Measurements from ENCODE around the gene CPB1.
A peak's percentile ranks its signal among the peaks of the same experiment; 100 is the strongest.

CPB1 gene

DNA sequence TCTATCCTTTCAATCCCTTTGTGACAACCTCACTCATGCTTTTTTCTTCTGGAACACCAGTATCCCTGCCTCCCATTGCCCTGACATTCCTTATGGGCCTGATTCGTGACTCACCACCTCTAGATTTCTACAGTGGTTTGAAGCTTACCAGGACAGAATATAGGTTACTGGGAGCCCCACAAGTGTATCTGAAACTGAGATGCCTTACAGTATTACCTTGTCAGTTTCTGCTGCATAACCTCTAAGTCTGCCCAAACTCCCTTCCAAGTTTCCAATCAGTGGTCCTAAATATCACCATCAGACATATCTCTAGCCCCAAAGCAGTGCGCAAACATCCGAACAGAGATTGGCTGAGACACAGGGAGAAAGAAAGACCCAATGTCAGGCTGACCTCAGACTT lies 5.6 kb downstream of the CPB1 start:
- DNase-seq (ENCODE audit: low read depth): peak; percentile 20

DNA sequence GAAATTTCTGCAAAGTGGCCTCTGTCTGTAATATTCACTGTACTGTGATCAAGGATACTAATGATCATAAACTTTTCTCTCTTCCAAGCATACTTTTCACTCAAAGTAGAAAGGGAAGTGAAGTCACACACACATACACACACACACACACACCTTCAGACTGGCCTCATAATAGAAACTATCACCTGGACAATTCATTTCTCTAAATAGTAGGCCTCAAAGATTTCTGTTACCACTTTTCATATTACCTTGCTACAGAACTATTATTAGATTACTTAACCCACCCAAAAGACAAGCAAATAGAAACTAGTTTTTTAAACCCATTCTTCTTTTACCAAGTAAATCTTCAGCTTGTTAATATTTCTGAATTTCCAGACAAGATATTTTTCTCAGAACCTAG lies 12.2 kb downstream of the CPB1 start:
- DNase-seq (ENCODE audit: low read depth): no peak

DNA sequence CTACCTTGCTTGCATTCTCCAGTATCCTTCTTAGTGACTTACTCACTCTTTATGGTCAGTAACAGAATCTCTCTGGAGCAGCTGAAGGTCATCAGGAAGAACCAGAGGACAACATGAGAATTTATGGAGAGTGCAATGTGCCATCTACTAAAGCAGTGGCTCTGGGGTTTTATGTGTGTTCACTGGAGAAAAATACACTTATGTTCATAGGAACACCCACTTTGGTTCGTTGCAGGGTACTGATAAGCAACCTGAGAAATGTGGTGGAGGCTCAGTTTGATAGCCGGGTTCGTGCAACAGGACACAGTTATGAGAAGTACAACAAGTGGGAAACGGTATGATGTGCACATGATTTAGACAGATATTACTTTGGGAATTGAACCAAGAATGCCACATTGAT lies 12.8 kb downstream of the CPB1 start:
- DNase-seq (ENCODE audit: low read depth): no peak

- DNase-seq (ENCODE audit: low read depth): no peak
Measured at GRCh38 chr3:148845756-148846395, 18.3 kb downstream of the CPB1 start.

- peak; percentile 13 for DNase-seq (ENCODE audit: low read depth)
Measured at GRCh38 chr3:148847351-148847750, 19.7 kb downstream of the CPB1 start.

DNA sequence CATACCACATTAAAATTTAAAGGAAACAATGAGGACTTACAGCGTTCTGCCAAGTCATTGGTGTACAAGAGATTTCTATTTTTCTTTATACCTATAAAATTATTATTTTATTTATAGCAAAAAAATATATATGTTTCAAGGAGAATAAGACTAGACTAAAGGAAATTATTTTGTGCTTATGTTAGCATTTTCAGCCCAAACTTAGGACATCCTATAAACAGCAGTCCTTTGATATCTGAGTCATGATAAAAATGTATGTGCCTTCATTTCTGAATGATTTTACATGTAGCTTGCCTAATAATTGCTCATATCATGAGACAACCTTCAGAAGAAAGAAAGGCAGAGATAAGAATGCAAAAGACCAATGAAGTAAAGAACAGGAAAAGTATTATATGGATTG lies 20.8 kb downstream of the CPB1 start:
- no peak for DNase-seq (ENCODE audit: low read depth)

GRCh38 chr3:148852271-148852992 lies 24.8 kb downstream of the CPB1 start:
- no peak for DNase-seq (ENCODE audit: low read depth)

GRCh38 chr3:148853076-148853475 lies 25.5 kb downstream of the CPB1 start:
- no peak for DNase-seq (ENCODE audit: low read depth)

DNA sequence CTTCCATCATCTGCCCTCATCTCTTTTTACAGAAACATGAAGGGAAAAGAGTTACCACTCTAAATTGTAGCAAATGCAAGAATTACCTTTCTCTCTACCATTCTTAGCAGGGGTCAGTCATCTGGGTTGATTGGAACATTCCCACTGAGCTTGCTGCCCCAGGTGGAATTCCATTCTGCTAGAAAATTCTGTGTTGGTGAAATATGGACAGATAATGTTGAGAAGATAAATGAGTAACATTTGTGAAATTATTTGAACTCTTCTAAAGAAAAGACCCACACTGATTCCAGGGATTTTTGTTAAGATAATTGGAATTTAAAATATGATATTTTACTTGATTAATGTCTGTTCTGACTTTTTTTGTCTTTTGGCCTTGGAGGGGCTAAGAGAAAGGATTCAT lies 26.4 kb downstream of the CPB1 start:
- DNase-seq (ENCODE audit: low read depth): no peak

DNA sequence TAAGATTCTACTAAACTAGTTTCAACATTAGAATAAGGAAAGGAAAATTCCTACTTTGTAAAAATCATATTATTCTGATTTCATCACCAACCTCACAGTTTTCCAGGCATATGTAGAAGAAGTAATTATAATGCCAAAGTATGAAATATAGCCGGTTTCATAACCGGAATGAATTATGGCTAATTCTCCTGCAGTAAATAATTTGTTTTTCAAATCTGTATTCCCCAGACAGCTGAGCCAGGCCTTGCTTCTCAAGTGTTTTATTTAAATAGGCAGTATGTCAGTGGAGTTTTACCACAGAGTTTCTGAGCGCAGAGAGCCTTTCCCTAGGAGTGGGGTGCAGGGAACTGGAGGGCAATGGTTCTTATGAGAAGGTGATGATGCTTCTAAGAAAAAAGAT lies 28.8 kb downstream of the CPB1 start:
- no peak for DNase-seq (ENCODE audit: low read depth)

DNA sequence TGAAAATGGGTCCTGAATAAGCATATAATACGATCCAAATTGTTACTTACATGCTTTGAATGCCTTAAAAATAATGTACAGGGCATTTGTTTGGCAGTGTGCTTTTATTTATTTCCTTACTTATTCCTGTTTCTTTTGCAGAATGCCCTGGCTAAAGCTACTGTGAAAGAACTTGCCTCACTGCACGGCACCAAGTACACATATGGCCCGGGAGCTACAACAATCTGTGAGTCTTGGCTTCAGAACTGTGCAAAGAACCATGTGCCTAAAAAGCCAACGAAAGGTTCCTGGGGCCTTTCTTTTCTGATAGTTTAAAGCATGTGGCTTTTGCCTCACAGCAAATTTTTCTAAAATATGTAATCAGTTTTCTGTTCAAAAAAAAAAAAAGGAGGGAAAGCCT lies 29.7 kb downstream of the CPB1 start:
- no peak for DNase-seq (ENCODE audit: low read depth)

DNA sequence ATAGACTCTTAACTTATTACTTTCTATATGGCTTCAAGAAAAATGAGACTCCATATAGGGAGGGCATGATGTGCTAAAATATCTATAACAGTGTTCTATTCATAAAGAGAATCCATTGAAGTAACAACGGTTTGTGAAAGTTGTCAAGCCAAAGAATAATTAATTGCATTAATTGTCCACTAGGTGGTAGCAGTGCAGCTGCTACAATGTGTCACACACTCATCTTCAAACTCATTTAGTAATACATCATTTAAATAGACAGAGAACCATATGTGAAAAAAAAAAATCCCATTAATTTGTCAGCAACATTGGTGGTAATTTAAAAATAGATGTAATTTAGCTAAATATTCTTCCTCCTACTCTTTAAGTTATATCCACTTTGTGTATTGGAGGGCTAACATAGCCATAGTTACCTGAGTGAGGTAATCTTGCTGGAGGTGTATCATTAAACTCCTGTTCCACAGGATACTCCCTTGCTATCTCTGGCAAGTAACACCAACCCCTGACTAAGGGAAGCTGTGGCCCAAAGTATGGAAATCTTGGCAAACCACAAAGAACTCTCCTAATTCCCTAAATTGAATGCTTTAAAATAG lies 33.8 kb downstream of the CPB1 start:
- DNase-seq (ENCODE audit: low read depth): peak; percentile 70

- no peak for DNase-seq (ENCODE audit: low read depth)
Measured at GRCh38 chr3:148863297-148863696, 35.7 kb downstream of the CPB1 start.

DNA sequence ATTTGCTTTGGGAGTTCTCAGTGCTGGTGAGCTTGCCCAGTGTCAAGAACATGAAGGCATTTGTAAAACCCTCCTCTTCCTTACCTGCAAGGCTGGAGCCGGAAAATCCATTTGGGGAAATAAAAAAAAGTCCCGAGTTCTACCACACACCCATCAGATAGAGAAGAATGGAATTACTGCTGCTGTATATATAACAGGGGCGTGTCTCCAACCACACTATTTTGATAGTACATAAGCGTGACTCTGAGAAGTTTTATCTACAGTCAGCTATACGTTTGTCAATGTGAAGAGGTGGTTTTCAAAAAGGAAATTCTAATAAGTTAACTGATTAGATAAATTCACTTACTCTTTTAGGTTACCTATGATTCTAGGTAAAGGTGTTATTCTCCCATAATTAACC lies 36.2 kb downstream of the CPB1 start:
- no peak for DNase-seq (ENCODE audit: low read depth)

DNA sequence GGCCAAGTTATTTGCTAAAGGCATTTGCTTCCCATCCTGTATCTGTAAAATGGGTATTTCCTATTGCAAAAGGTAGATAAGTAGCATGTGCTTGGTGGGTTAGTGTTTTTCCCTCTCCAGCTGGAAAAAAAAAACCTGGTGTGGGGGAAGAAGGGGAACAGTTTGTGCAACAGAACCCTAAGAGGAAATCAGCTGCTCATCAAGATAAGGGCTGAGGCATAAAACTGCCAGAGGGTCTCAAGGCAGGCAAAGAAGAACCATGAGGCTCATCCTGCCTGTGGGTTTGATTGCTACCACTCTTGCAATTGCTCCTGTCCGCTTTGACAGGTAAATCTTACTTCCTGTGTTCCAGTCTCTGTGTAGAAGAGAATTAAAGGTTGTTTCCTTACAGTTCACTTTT lies 37.4 kb downstream of the CPB1 start, which contains the start of gene CPA3:
TSS of gene CPA3 (plus strand) at position 248 of the 400 bp plus-strand sequence. CDS start at position 260, 12 bp downstream.
- DNase-seq (ENCODE audit: low read depth): no peak

- DNase-seq (ENCODE audit: low read depth): peak; percentile 93
Measured at GRCh38 chr3:148866261-148866660, 38.6 kb downstream of the CPB1 start.

DNA sequence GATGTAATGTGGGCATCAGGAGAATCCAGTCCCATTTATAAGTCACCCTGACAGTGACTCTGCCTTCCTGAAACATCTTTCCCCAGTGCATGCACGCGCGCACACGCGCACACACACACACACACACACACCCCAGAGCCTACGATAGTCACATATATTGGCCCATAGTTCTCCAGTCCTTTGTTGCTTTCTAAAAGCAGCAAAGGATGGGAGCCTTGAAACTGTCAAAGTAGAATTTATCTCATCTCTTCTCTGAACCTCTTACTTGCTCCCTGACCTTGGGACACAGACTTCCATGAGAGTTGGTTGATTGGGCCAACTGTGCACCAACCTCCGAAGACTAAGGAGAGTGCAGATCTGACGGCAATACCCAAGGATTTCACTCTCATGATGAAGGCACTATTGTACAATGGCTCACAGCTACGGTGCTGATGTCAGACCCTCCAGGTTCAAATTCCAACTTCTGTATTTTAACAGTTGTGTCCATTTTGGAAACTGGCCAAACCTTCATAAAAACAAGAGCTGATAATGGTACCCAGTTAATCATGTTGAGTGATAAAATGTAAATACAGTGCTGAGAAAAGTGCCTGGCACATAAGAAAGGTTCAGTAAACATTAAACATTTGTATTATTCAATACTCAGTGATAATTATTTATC lies 45.8 kb downstream of the CPB1 start:
- DNase-seq (ENCODE audit: low read depth): no peak

GRCh38 chr3:148873977-148874376 lies 46.4 kb downstream of the CPB1 start:
- peak; percentile 67 for DNase-seq (ENCODE audit: low read depth)

DNA sequence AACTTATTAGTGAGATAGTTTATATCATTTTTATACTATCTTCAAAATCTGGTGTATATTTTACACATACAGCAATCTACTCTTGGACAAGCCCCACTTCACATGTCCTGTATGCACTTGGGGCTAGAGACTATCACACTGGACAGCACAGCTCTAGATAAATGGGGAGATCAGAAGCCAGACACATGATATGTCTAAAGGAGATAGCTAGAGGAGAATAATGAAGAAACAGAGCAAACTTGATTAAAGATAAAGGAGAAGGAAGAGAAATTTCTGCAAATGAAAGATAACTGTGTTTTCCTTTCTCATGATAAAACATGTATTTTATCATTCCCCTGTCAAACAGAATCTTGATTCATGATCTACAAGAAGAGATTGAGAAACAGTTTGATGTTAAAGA lies 50.5 kb downstream of the CPB1 start:
- DNase-seq (ENCODE audit: low read depth): no peak

DNA sequence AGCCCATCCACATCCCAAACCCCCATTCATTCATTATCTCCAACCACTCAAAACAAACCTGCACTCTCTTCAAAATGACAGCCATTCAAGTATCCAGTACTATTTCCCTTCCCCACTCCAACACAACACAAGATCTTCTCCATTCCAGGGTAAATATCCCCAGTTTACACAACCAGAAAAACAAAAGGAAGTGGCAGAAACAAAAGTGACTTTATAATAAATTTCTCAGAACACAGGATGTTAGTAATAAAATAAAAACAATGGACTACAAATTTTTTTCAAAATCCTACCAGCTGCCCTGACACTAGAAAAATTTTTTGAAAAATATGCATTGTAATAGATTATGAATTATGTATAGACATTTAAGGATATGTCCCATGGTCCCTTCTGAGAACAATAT lies 51.6 kb downstream of the CPB1 start:
- DNase-seq (ENCODE audit: low read depth): no peak

DNA sequence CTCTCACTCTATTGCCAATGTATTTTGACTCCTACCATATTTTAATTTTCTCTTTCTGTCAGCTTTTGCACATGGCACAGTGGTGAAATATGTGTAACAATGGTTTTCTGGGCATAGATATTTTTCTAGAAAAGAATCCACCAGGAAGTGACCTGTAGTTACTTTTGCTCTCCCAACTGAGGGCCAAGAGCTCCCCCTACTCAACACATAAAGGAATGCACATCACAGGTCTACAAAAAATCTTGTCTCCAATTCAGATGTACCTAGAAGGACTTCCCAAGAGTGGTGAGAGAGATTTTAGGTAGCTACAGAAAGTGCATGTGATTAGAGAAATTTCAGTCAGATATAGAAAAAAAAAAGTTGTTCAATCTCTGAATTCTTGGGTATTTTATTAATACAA lies 53.1 kb downstream of the CPB1 start:
- no peak for DNase-seq (ENCODE audit: low read depth)

- DNase-seq (ENCODE audit: low read depth): peak; percentile 66
Measured at GRCh38 chr3:148881286-148881685, 53.7 kb downstream of the CPB1 start.

DNA sequence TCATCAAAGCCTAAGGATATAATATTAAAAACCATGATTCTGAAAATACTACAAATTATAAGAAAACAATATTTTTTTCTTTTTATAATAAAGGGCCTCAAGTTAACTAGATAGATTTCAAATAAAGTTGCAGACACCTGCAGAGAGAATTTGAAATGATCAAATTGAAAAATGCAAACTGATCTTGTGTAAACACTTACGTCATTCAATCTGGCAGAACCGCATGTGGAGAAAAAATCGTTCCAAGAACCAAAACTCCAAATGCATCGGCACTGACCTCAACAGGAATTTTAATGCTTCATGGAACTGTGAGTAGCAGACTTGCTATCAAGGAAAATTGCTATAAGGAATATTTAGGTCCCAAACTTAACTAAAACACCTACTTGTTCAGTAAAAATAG lies 54.7 kb downstream of the CPB1 start:
- no peak for DNase-seq (ENCODE audit: low read depth)

All from EH (cell line).